CD8-positive, alpha-beta memory T cell (primary cell): Measurements from ENCODE around the gene PPP1R13B. TPM values are rescaled to one million over a fixed set of nuclear protein-coding genes. Genes with fewer than 3 reads are reported as not detected.

Source experiments
- CTCF ChIA-PET: fragments of 350-600 bp; sonication (Branson Sonifier 250); formaldehyde crosslinking; loops from one replicate; lab custom pipeline; 2021; ENCODE audit warnings: antibody characterized with exemption; lab: Charles Lee
- POLR2A ChIA-PET: fragments of 350-600 bp; sonication (Branson Sonifier 250); formaldehyde crosslinking; loops from one replicate; lab custom pipeline; 2021; ENCODE audit warnings: antibody characterized with exemption; lab: Charles Lee
- DNase-seq, 5 donors: peaks; one replicate each; pipeline versions ENCODE4 v3.0.0 to v3.0.0-alpha.2; 2020 to 2022; ENCODE audit warnings: mixed read lengths in 1 of 5
- H3K27ac ChIP-seq: one replicate; pipeline ENCODE4 v1.7.0; 2013; ENCODE audit warnings: low read depth, mild to moderate bottlenecking, low read length, moderate library complexity
- H3K27me3 ChIP-seq: 2 replicates; pipeline ENCODE4 v1.7.0; 2013; ENCODE audit warnings: low read length, mild to moderate bottlenecking; ENCODE audit not compliant: insufficient read depth, poor library complexity, severe bottlenecking
- H3K36me3 ChIP-seq: 2 replicates; pipeline ENCODE4 v1.7.0; 2013; ENCODE audit warnings: mild to moderate bottlenecking, low read length, moderate library complexity; ENCODE audit not compliant: insufficient read depth
- H3K4me1 ChIP-seq: 2 replicates; pipeline ENCODE4 v1.7.0; 2013; ENCODE audit warnings: mild to moderate bottlenecking, low read length, moderate library complexity; ENCODE audit not compliant: insufficient read depth
- H3K4me3 ChIP-seq: 2 replicates; pipeline ENCODE4 v1.7.0; 2013; ENCODE audit warnings: mild to moderate bottlenecking, low read length
- H3K9me3 ChIP-seq: 2 replicates; pipeline ENCODE4 v1.7.0; 2013; ENCODE audit warnings: mild to moderate bottlenecking, low read length
- H3K27ac Mint-ChIP-seq, 8 donors: one replicate each; pipeline ENCODE4 v1.8.0; 2020 to 2021; ENCODE audit warnings: mixed read lengths in 8 of 8, mild to moderate bottlenecking in 6 of 8, inconsistent platforms in 3 of 8, moderate library complexity in 3 of 8
- H3K27me3 Mint-ChIP-seq, 2 donors: one replicate each; pipeline ENCODE4 v1.8.0; 2020 to 2021; ENCODE audit warnings: mixed read lengths in 2 of 2, mild to moderate bottlenecking in 1 of 2, moderate library complexity in 1 of 2
- H3K36me3 Mint-ChIP-seq, 3 donors: one replicate each; pipeline ENCODE4 v1.8.0; 2020 to 2021; ENCODE audit warnings: mixed read lengths in 3 of 3, inconsistent platforms in 1 of 3, mild to moderate bottlenecking in 1 of 3
- H3K4me1 Mint-ChIP-seq, 3 donors: one replicate each; pipeline ENCODE4 v1.8.0; 2020 to 2021; ENCODE audit warnings: mixed read lengths in 3 of 3, inconsistent platforms in 1 of 3, mild to moderate bottlenecking in 1 of 3
- H3K4me3 Mint-ChIP-seq, 7 donors: one replicate each; pipeline ENCODE4 v1.8.0; 2020 to 2021; ENCODE audit warnings: mixed read lengths in 7 of 7, mild to moderate bottlenecking in 6 of 7, moderate library complexity in 4 of 7, inconsistent platforms in 2 of 7
- H3K9me3 Mint-ChIP-seq, 5 donors: one replicate each; pipeline ENCODE4 v1.8.0; 2020 to 2022; ENCODE audit warnings: mixed read lengths in 5 of 5, mild to moderate bottlenecking in 3 of 5, moderate library complexity in 2 of 5, inconsistent platforms in 1 of 5
- polyA plus RNA-seq: library from polyadenylated mRNA; unstranded; fragments of 300-500 nt; fragmentation: Illumina TruSeq; gene quantifications from one replicate; pipeline ENCODE4 v1.2.3, GENCODE V29; 2021
- total RNA-seq, 2 experiments: library from RNA; stranded (reverse); gene quantifications; one replicate each; pipeline ENCODE4 v1.2.3, GENCODE V29; 2021

The PPP1R13B gene
- total and polyA plus RNA-seq, 3 experiments from 2014 or later = 10.4 to 14.4 (median 14.0) TPM

DNA sequence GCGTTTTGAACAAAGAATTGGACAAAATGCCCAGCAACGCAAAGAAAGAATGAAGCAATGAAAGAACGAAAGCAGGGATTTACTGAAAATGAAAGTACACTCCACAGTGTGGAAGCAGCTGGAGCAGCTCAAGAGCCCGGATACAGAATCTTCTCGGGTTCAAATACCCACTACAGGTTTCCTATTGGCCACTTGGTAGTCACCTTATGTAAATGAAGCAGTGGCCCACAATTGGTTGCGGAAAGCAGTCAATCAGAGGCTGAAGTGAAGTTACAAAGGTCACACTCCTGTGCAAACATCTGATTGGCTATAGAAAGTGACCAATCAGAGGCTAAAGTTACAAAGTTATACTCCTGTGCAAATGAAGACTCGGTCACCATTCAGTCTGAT lies 15.0 kb upstream of the PPP1R13B start:
- Histone ChIP-seq H3K9me3 (no peaks in the 10 kb centered on the region), H3K27me3 (no peaks in the 10 kb centered on the region)
- POLR2A ChIA-PET = no interaction called here

DNA sequence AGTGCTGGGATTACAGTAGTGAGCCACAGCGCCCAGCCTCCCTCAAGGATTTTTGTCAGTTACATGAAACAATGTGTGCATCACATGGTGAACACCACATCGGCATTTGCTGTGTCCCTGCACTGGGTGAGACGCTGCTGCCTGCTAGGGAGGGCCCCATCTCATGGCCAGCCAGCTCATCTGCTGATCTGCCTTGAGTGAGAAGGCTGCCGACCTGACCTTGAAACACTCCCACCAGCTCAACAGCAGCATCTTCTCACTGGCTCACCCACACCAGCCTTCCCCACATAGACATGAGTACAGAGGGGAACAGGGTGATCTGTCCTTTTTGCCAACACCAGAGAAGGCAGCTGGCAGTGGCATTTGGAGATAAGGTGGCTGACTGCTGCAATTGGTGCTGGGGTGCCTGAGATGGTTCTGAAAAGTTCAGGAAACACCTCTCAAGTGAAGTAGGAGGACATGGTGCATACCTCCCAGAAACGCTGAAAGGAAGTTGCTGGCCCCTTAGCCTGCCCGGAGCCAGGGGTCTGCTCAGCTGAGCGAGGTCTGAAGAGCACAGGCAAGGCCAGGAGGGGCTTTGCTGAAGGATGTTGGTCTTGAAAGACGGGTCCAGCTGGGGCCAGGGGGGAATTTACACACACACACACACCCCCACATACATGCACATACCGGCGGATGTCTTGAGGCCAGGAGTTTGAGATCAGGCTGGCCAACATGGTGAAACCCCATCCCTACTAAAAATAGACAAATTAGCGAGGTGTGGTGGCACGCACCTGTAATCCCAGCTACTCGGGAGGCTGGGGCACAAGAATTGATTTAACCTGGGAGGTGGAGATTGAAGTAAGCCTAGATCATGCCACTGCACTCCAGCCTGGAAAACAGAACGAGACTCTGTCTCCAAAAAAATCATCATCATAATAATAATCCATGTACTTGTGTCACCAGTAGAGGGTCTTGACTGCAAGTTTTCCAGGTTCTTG lies 14.3 kb upstream of the PPP1R13B start:
- Histone ChIP-seq H3K36me3 (no peaks in the 10 kb centered on the region), H3K27ac (no peak overlapping the region), H3K4me3 (no peak overlapping the region), H3K9me3 (no peaks in the 10 kb centered on the region), H3K4me1 (no peaks in the 10 kb centered on the region), H3K27me3 (no peaks in the 10 kb centered on the region)
- no peak overlapping the region for H3K4me3 Mint-ChIP-seq
- DNase-seq = no peak
- POLR2A ChIA-PET = no interaction called here
- no peaks in the 10 kb centered on the region for H3K9me3 Mint-ChIP-seq
- H3K27me3 Mint-ChIP-seq = peaks cover 4 to 21% of the 10 kb centered on the region in 2 donors
- no peak overlapping the region for H3K27ac Mint-ChIP-seq
- no peaks in the 10 kb centered on the region for H3K4me1 Mint-ChIP-seq
- CTCF ChIA-PET = no interaction called here
- H3K36me3 Mint-ChIP-seq = no peaks in the 10 kb centered on the region

More for the DNA sequence above, 15.0 kb upstream of the PPP1R13B start:
- Histone ChIP-seq H3K36me3 (no peaks in the 10 kb centered on the region), H3K27ac (no peak overlapping the region), H3K4me1 (no peaks in the 10 kb centered on the region), H3K4me3 (no peak overlapping the region)
- CTCF ChIA-PET = no interaction called here
- no peaks in the 10 kb centered on the region for H3K4me1 Mint-ChIP-seq
- H3K27me3 Mint-ChIP-seq = peaks cover 4 to 21% of the 10 kb centered on the region in 2 donors
- H3K27ac Mint-ChIP-seq = no peak overlapping the region
- no peak for DNase-seq
- no peak overlapping the region for H3K4me3 Mint-ChIP-seq
- H3K9me3 Mint-ChIP-seq = no peaks in the 10 kb centered on the region
- H3K36me3 Mint-ChIP-seq = no peaks in the 10 kb centered on the region

DNA sequence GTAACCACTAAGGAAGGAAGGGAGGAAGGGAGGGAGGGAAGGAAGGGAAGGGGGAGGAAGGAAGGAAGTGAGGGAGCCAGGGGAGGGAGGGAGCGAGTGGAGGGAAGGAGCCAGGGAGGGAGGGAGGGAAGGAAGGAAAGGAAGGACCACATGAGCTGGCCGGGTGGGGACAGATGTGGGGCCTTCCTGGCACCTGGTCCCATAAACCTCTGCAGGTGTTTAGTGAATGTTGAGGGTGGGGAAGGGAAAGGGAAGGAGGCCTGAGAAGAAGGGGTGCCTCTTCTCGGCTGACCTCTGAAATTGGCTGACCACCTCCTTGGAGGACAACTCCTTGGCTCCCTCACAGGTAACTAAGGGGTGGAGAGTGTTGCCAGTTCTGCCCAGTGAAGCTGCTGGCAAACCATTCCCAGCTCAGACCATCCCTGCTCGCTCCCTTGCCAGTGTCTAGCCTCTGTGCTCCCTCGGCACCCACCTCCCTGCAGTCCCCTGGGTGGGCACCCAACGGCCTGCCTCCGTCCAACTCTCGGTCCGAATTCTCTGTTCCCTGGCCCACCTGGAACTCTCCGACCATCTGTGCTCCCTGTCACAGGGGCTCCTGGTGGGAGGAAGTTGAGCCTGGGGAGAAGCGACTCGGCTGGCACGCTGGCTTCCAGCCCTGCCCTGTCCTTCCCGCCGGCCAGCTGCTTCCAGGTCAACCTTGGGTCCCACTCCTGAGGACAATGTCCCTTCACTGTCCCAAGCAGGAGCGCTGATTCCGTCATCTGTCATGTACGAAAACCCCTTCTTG lies 12.2 kb upstream of the PPP1R13B start:
- H3K27me3 Mint-ChIP-seq = peaks cover 4 to 21% of the 10 kb centered on the region in 2 donors
- CTCF ChIA-PET = no interaction called here
- no peak overlapping the region for H3K27ac Mint-ChIP-seq
- no peaks in the 10 kb centered on the region for H3K9me3 ChIP-seq
- no peaks in the 10 kb centered on the region for H3K9me3 Mint-ChIP-seq
- H3K4me3 Mint-ChIP-seq = no peak overlapping the region
- H3K27me3 ChIP-seq = no peaks in the 10 kb centered on the region
- no peak overlapping the region for H3K4me3 ChIP-seq
- peaks cover 0 to 3% (median 2%) of the 10 kb centered on the region in 3 donors for H3K4me1 Mint-ChIP-seq
- no peak for DNase-seq
- POLR2A ChIA-PET = interaction anchor here (0.7 kb wide), 1 partner anchor 53 kb away, joined by 4 read pairs; no protein-coding TSS in a partner anchor
- no peaks in the 10 kb centered on the region for H3K4me1 ChIP-seq
- no peak overlapping the region for H3K27ac ChIP-seq
- H3K36me3 ChIP-seq = no peaks in the 10 kb centered on the region
- no peaks in the 10 kb centered on the region for H3K36me3 Mint-ChIP-seq

DNA sequence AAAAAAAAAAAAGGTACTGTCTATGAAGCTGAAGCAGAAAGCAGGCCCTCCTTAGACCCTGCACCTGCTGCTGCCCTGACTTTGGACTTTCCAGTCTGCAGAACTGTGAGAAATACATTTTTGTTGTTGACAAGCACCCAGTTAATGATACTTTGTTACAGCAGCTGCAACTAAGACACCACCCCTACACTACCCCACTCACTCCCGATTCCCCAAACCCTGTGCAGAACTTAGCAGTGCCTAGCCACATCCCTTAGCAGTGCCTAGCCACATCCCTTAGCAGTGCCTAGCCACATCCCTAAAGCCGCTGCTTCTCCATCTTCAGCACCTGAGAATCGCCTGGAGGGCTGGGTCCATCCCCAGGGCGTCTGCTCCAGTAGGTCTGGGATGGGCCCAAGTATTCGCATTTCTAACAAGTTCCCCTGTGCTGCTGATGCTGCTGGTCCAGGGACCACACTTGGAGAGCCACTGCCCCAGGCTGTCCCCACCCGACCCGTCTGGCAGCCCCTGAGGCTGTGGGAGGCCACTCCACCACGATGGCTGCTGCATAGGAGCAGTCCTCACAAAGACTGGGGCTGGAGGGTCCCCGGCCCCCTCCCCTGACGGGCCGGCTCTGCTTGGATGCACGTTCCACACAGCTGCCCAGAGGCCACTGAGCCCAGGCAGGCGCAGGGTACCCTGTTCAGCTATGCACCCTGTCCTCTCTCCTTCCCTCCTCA lies 10.8 kb upstream of the PPP1R13B start:
- H3K36me3 Mint-ChIP-seq = no peaks in the 10 kb centered on the region

DNA sequence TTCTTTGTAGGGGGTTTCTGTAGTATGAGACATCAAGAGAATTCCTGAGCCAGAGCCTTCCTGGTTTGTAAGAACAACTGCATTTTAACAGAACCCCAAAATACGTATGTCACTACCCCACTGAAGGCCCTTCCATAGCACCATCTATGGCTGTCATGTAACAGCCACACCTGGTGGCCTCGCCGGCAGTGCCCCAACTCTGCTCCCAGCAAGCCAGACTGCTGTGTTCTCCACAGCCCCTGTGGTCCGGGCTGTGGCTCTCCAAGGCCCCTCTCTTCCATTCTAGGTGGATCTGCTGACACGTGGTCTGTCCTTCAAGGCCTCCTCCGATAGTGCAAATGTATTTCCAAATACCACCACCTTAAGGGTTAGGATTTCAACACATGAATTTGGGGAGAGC lies 9.9 kb upstream of the PPP1R13B start:
- DNase-seq = no peak
- H3K27ac Mint-ChIP-seq = no peak overlapping the region
- no peak overlapping the region for H3K4me3 Mint-ChIP-seq
- H3K4me1 ChIP-seq = no peaks in the 10 kb centered on the region
- no peaks in the 10 kb centered on the region for H3K9me3 ChIP-seq
- H3K4me1 Mint-ChIP-seq = peaks cover 0 to 4% (median 3%) of the 10 kb centered on the region in 3 donors
- no peak overlapping the region for H3K4me3 ChIP-seq
- POLR2A ChIA-PET = no interaction called here
- no peaks in the 10 kb centered on the region for H3K27me3 ChIP-seq
- H3K36me3 ChIP-seq = no peaks in the 10 kb centered on the region
- H3K27ac ChIP-seq = no peak overlapping the region
- no peaks in the 10 kb centered on the region for H3K9me3 Mint-ChIP-seq
- H3K27me3 Mint-ChIP-seq = peaks cover 1 to 11% of the 10 kb centered on the region in 2 donors
- CTCF ChIA-PET = no interaction called here
- H3K36me3 Mint-ChIP-seq = no peaks in the 10 kb centered on the region

More for the DNA sequence above, 10.8 kb upstream of the PPP1R13B start:
- Histone ChIP-seq H3K36me3 (no peaks in the 10 kb centered on the region), H3K27ac (no peak overlapping the region), H3K4me1 (no peaks in the 10 kb centered on the region), H3K4me3 (no peak overlapping the region), H3K9me3 (no peaks in the 10 kb centered on the region), H3K27me3 (no peaks in the 10 kb centered on the region)
- peaks cover 2 to 17% of the 10 kb centered on the region in 2 donors for H3K27me3 Mint-ChIP-seq
- H3K4me1 Mint-ChIP-seq = peaks cover 0 to 4% (median 3%) of the 10 kb centered on the region in 3 donors
- ChIA-PET CTCF (no interaction called here), POLR2A (no interaction called here)
- no peak overlapping the region for H3K4me3 Mint-ChIP-seq
- H3K27ac Mint-ChIP-seq = peak overlapping the region in 1 of 8 donors; percentile 24
- DNase-seq = no peak
- no peaks in the 10 kb centered on the region for H3K9me3 Mint-ChIP-seq

GRCh38 chr14:103856607-103857006 lies 9.2 kb upstream of the PPP1R13B start:
- Histone ChIP-seq H3K4me1 (no peaks in the 10 kb centered on the region), H3K9me3 (no peaks in the 10 kb centered on the region), H3K27me3 (no peaks in the 10 kb centered on the region), H3K4me3 (no peak overlapping the region), H3K27ac (no peak overlapping the region), H3K36me3 (no peaks in the 10 kb centered on the region)
- CTCF ChIA-PET = no interaction called here
- Mint-ChIP-seq H3K4me3 (no peak overlapping the region), H3K4me1 (peaks cover 0 to 4% (median 3%) of the 10 kb centered on the region in 3 donors), H3K27ac (no peak overlapping the region), H3K36me3 (no peaks in the 10 kb centered on the region), H3K27me3 (peaks cover 0 to 7% of the 10 kb centered on the region in 2 donors), H3K9me3 (no peaks in the 10 kb centered on the region)
- no peak for DNase-seq
- POLR2A ChIA-PET = no interaction called here

GRCh38 chr14:103856105-103856504 lies 8.7 kb upstream of the PPP1R13B start:
- Histone ChIP-seq H3K4me3 (no peak overlapping the region), H3K27ac (no peak overlapping the region), H3K27me3 (no peaks in the 10 kb centered on the region), H3K9me3 (no peaks in the 10 kb centered on the region), H3K4me1 (no peaks in the 10 kb centered on the region), H3K36me3 (no peaks in the 10 kb centered on the region)
- no peak for DNase-seq
- Mint-ChIP-seq H3K27me3 (peaks cover 0 to 3% of the 10 kb centered on the region in 2 donors), H3K4me3 (no peak overlapping the region), H3K4me1 (peaks cover 0 to 4% (median 3%) of the 10 kb centered on the region in 3 donors), H3K9me3 (no peaks in the 10 kb centered on the region), H3K27ac (no peak overlapping the region), H3K36me3 (no peaks in the 10 kb centered on the region)
- CTCF ChIA-PET = no interaction called here
- POLR2A ChIA-PET = no interaction called here
